Rectal smooth muscle tissue (tissue), 1 donor: Measurements from ENCODE around the gene CCDC74A.
"Not testable (repeated sequence)": the region's sequence is repeated elsewhere in the genome, so short reads cannot be mapped to it uniquely, and the experiment has no call there.

Source experiments
- H3K27ac ChIP-seq: one replicate; pipeline ENCODE4 v1.7.0; 2013; ENCODE audit warnings: low read depth, low read length, inconsistent platforms
- H3K27me3 ChIP-seq: one replicate; pipeline ENCODE4 v1.7.0; 2013; ENCODE audit warnings: low read length; ENCODE audit not compliant: control insufficient read depth, insufficient read depth
- H3K36me3 ChIP-seq: one replicate; pipeline ENCODE4 v1.7.0; 2013; ENCODE audit warnings: low read length; ENCODE audit not compliant: control insufficient read depth, insufficient read depth
- H3K4me1 ChIP-seq: one replicate; pipeline ENCODE4 v1.7.0; 2013; ENCODE audit warnings: low read length; ENCODE audit not compliant: control insufficient read depth, insufficient read depth
- H3K4me3 ChIP-seq: one replicate; pipeline ENCODE4 v1.7.0; 2013; ENCODE audit warnings: low read length
- H3K9ac ChIP-seq: one replicate; pipeline ENCODE4 v1.7.0; 2013; ENCODE audit warnings: low read length

The CCDC74A gene

GRCh38 chr2:131535951-131536826 is 8.5 kb downstream of the CCDC74A start:
- H3K27ac ChIP-seq, H3K36me3 ChIP-seq, H3K4me3 ChIP-seq, H3K27me3 ChIP-seq, H3K9ac ChIP-seq, H3K4me1 ChIP-seq: not testable (repeated sequence)

- not testable (repeated sequence) for H3K27ac ChIP-seq, H3K4me1 ChIP-seq, H3K27me3 ChIP-seq, H3K4me3 ChIP-seq, H3K36me3 ChIP-seq, H3K9ac ChIP-seq
Measured at GRCh38 chr2:131536841-131537240, 9.2 kb downstream of the CCDC74A start.

GRCh38 chr2:131538856-131539255 is 11.2 kb downstream of the CCDC74A start:
- H3K27ac ChIP-seq, H3K9ac ChIP-seq, H3K4me1 ChIP-seq, H3K36me3 ChIP-seq, H3K4me3 ChIP-seq, H3K27me3 ChIP-seq: not testable (repeated sequence)

GRCh38 chr2:131542438-131543384 is 15.0 kb downstream of the CCDC74A start:
- no peak overlapping the region for H3K27ac ChIP-seq
- H3K36me3 ChIP-seq, result no peaks in the 10 kb centered on the region
- no peak overlapping the region for H3K9ac ChIP-seq

GRCh38 chr2:131543385-131543891 is 15.8 kb downstream of the CCDC74A start:
- Histone ChIP-seq H3K4me1 (no peaks in the 10 kb centered on the region), H3K27ac (no peak overlapping the region), H3K4me3 (no peak overlapping the region), H3K36me3 (no peaks in the 10 kb centered on the region), H3K27me3 (no peaks in the 10 kb centered on the region), H3K9ac (no peak overlapping the region)

More at GRCh38 chr2:131542438-131543384, 15.0 kb downstream of the CCDC74A start:
- Histone ChIP-seq H3K4me3 (no peak overlapping the region), H3K27me3 (no peaks in the 10 kb centered on the region), H3K4me1 (no peaks in the 10 kb centered on the region)

GRCh38 chr2:131544006-131544812 is 16.5 kb downstream of the CCDC74A start:
- H3K36me3 ChIP-seq, H3K4me1 ChIP-seq: not testable (repeated sequence)

GRCh38 chr2:131544813-131545165 is 17.1 kb downstream of the CCDC74A start:
- H3K4me1 ChIP-seq, H3K27ac ChIP-seq, H3K27me3 ChIP-seq, H3K9ac ChIP-seq, H3K4me3 ChIP-seq, H3K36me3 ChIP-seq: not testable (repeated sequence)

More at GRCh38 chr2:131544006-131544812, 16.5 kb downstream of the CCDC74A start:
- H3K9ac ChIP-seq, H3K4me3 ChIP-seq, H3K27ac ChIP-seq, H3K27me3 ChIP-seq: not testable (repeated sequence)

- no peaks in the 10 kb centered on the region for H3K27me3 ChIP-seq
- no peak overlapping the region for H3K27ac ChIP-seq
- no peaks in the 10 kb centered on the region for H3K36me3 ChIP-seq
- H3K4me1 ChIP-seq, result no peaks in the 10 kb centered on the region
- no peak overlapping the region for H3K4me3 ChIP-seq
- H3K9ac ChIP-seq, result no peak overlapping the region
Measured at GRCh38 chr2:131552871-131553270, 25.2 kb downstream of the CCDC74A start.

GRCh38 chr2:131556998-131557397 is 29.3 kb downstream of the CCDC74A start:
- Histone ChIP-seq H3K9ac (no peak overlapping the region), H3K27ac (no peak overlapping the region), H3K4me1 (no peaks in the 10 kb centered on the region), H3K4me3 (no peak overlapping the region), H3K36me3 (no peaks in the 10 kb centered on the region), H3K27me3 (no peaks in the 10 kb centered on the region)

- Histone ChIP-seq H3K27ac (no peak overlapping the region), H3K27me3 (no peaks in the 10 kb centered on the region), H3K4me3 (no peak overlapping the region), H3K36me3 (no peaks in the 10 kb centered on the region), H3K9ac (no peak overlapping the region), H3K4me1 (no peaks in the 10 kb centered on the region)
Measured at GRCh38 chr2:131557558-131558321, 30.1 kb downstream of the CCDC74A start.

GRCh38 chr2:131566371-131566770 is 38.7 kb downstream of the CCDC74A start:
- Histone ChIP-seq H3K9ac (no peak overlapping the region), H3K27ac (no peak overlapping the region), H3K36me3 (no peaks in the 10 kb centered on the region), H3K4me3 (no peak overlapping the region), H3K4me1 (no peaks in the 10 kb centered on the region), H3K27me3 (no peaks in the 10 kb centered on the region)
